CD14-positive monocyte (primary cell): ENCODE results near the gene ZYG11A. TPM values are rescaled to one million over a fixed set of nuclear protein-coding genes. Genes with fewer than 3 reads are reported as not detected.

Experiments used
- DNase-seq, 3 donors: peaks; one replicate each; pipeline ENCODE4 v3.0.0-alpha.2; 2011 to 2022
- H2AFZ ChIP-seq: 2 replicates; pipeline ENCODE4 v1.6.0; 2012; ENCODE audit warnings: mild to moderate bottlenecking, low read depth, low read length, inconsistent platforms; ENCODE audit not compliant: insufficient read depth, poor library complexity, severe bottlenecking
- H3K27ac ChIP-seq, 2 donors: 1 replicate in 1 of 2; 2 replicates in 1 of 2; pipeline ENCODE4 v1.5.1; 2012 to 2013; ENCODE audit warnings: low read length in 2 of 2, control low read depth in 1 of 2, inconsistent platforms in 1 of 2, low read depth in 1 of 2, mild to moderate bottlenecking in 1 of 2
- H3K27me3 ChIP-seq, 2 donors: one replicate each; pipeline versions ENCODE4 v1.6.0 to v1.6.1; 2011 to 2013; ENCODE audit warnings: low read length in 2 of 2; ENCODE audit not compliant: control insufficient read depth in 2 of 2, insufficient read depth in 2 of 2
- H3K36me3 ChIP-seq, 2 donors: replicated peaks in 1 of 2; 1 replicate in 1 of 2; 2 replicates in 1 of 2; pipeline versions ENCODE4 v1.5.1 to v1.6.1; 2012 to 2013; ENCODE audit warnings: low read length in 2 of 2, control low read depth in 1 of 2, inconsistent platforms in 1 of 2, mild to moderate bottlenecking in 1 of 2; ENCODE audit not compliant: insufficient read depth in 2 of 2, control insufficient read depth in 1 of 2
- H3K4me1 ChIP-seq, 2 donors: 1 replicate in 1 of 2; 2 replicates in 1 of 2; pipeline versions ENCODE4 v1.5.1 to v1.6.1; 2012 to 2013; ENCODE audit warnings: low read length in 2 of 2, control low read depth in 1 of 2, inconsistent platforms in 1 of 2, mild to moderate bottlenecking in 1 of 2, moderate library complexity in 1 of 2; ENCODE audit not compliant: insufficient read depth in 2 of 2, control insufficient read depth in 1 of 2
- H3K4me2 ChIP-seq: replicated peaks from 2 replicates; pipeline ENCODE3; 2012; ENCODE audit warnings: low read length, moderate library complexity, mild to moderate bottlenecking; ENCODE audit not compliant: poor library complexity, severe bottlenecking; ENCODE audit errors: extremely low read depth
- H3K4me3 ChIP-seq, 3 experiments: fragments of 200-600 bp in 1 of 3; sonication (generic) in 1 of 3; replicated peaks in 1 of 3; 1 replicate in 2 of 3; 2 replicates in 1 of 3; pipeline ENCODE4 v1.5.1; 2011 to 2013; ENCODE audit warnings: low read length in 3 of 3, mild to moderate bottlenecking in 3 of 3, control low read depth in 2 of 3, low read depth in 2 of 3, inconsistent platforms in 1 of 3, moderate library complexity in 1 of 3
- H3K79me2 ChIP-seq: 2 replicates; pipeline ENCODE4 v1.6.0; 2012; ENCODE audit warnings: mild to moderate bottlenecking, control low read depth, inconsistent platforms, low read length, moderate library complexity; ENCODE audit not compliant: insufficient read depth
- H3K9ac ChIP-seq: 2 replicates; pipeline ENCODE4 v1.6.0; 2017; ENCODE audit warnings: low read length, mild to moderate bottlenecking; ENCODE audit not compliant: insufficient read depth, poor library complexity, severe bottlenecking
- H3K9me3 ChIP-seq, 2 donors: replicated peaks in 1 of 2; 1 replicate in 1 of 2; 2 replicates in 1 of 2; pipeline versions ENCODE4 v1.5.1 to v1.6.1; 2012 to 2013; ENCODE audit warnings: low read length in 2 of 2, control low read depth in 1 of 2; ENCODE audit not compliant: control insufficient read depth in 1 of 2, insufficient read depth in 1 of 2
- H4K20me1 ChIP-seq: 2 replicates; pipeline ENCODE4 v1.6.0; 2012; ENCODE audit warnings: mild to moderate bottlenecking, low read length, control low read depth, moderate library complexity; ENCODE audit not compliant: insufficient read depth
- H3K27ac Mint-ChIP-seq, 7 donors: one replicate each; pipeline ENCODE4 v1.8.0; 2020; ENCODE audit warnings: mild to moderate bottlenecking in 7 of 7, mixed read lengths in 7 of 7, moderate library complexity in 6 of 7, inconsistent platforms in 2 of 7
- H3K27me3 Mint-ChIP-seq, 3 donors: one replicate each; pipeline ENCODE4 v1.8.0; 2021 to 2022; ENCODE audit warnings: low read depth in 3 of 3, mild to moderate bottlenecking in 3 of 3, mixed read lengths in 3 of 3, moderate library complexity in 3 of 3, inconsistent platforms in 1 of 3
- H3K36me3 Mint-ChIP-seq, 2 donors: one replicate each; pipeline ENCODE4 v1.8.0; 2020; ENCODE audit warnings: mixed read lengths in 2 of 2, inconsistent platforms in 1 of 2, mild to moderate bottlenecking in 1 of 2
- H3K4me1 Mint-ChIP-seq: one replicate; pipeline ENCODE4 v1.8.0; 2020; ENCODE audit warnings: mild to moderate bottlenecking, mixed read lengths
- H3K4me3 Mint-ChIP-seq, 2 donors: one replicate each; pipeline ENCODE4 v1.8.0; 2020; ENCODE audit warnings: mild to moderate bottlenecking in 2 of 2, mixed read lengths in 2 of 2, moderate library complexity in 1 of 2
- H3K9me3 Mint-ChIP-seq, 7 donors: one replicate each; pipeline ENCODE4 v1.8.0; 2020 to 2022; ENCODE audit warnings: mixed read lengths in 7 of 7, mild to moderate bottlenecking in 6 of 7, moderate library complexity in 6 of 7, inconsistent platforms in 2 of 7
- WGBS: methylation state at CpG from one replicate; pipeline ENCODE4 v1.1.5; 2013; ENCODE audit warnings: missing lambda C conversion rate; ENCODE audit not compliant: insufficient coverage; 5-methylcytosine and 5-hydroxymethylcytosine counted together
- intact Hi-C, 2 donors: fragments of 100-400 bp; cut with micrococcal nuclease; formaldehyde crosslinking; loops; one replicate each; pipeline versions ENCODE4 v1.15.0 to v1.15.1; 2023
- polyA plus RNA-seq, 3 donors: library from polyadenylated mRNA; depleted of rRNA in 1 of 3; unstranded in 2 of 3; stranded (reverse) in 1 of 3; fragments of 300-500 nt in 2 of 3; fragments of >200 nt in 1 of 3; fragmentation: Illumina TruSeq in 2 of 3; gene quantifications; 1 replicate in 2 of 3; 2 replicates in 1 of 3; pipeline ENCODE4 v1.2.3, GENCODE V29; 2012 to 2021
- TF ChIP-seq, protein P1 (sequence below): fragments of 200-600 bp; IDR thresholded peaks from one replicate; pipeline ENCODE4 v1.8.0; 2022; ENCODE audit warnings: antibody characterized with exemption, mild to moderate bottlenecking

Gene ZYG11A
- polyA plus RNA-seq, 3 donors = not detected

DNA sequence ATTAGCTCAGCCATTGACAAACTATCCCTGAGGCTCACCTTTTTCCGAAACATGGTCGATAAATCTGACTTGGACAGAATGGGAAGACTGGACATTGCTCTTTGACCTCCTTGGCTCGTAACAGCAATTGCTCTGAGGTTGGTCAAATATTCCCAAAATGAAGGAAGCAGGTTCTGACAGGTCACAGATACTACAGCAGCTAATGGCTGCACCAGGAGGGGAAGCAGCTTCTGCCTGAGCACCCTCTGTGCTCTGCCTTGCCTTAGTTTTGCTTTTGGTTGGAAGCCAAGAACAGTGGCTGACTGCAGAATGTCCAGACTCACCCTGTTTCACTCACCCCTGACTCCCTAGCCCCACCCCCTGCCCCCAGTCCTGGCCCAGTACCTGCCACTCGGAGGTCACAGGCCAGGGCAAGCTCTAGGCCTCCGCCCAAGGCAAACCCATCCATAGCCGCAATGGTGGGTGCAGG is 63.6 kb downstream of the ZYG11A start:
- Mint-ChIP-seq H3K27ac (no peak overlapping the region), H3K27me3 (peaks cover 0 to 2% (median 0%) of the 10 kb centered on the region in 3 donors), H3K4me3 (no peak overlapping the region), H3K4me1 (no peaks in the 10 kb centered on the region), H3K36me3 (peaks cover 0 to 2% of the 10 kb centered on the region in 2 donors), H3K9me3 (no peaks in the 10 kb centered on the region)
- intact Hi-C loops = no loop called here
- no peaks in the 10 kb centered on the region for H3K4me1 ChIP-seq
- H3K9me3 ChIP-seq = no peaks in the 10 kb centered on the region
- H3K9ac ChIP-seq = no peak overlapping the region
- no peaks in the 10 kb centered on the region for H3K36me3 ChIP-seq
- H3K79me2 ChIP-seq = no peaks in the 10 kb centered on the region
- H3K27ac ChIP-seq = no peak overlapping the region
- DNase-seq = no peak
- H3K4me3 ChIP-seq = no peak overlapping the region
- no peak overlapping the region for H2AFZ ChIP-seq
- TF ChIP-seq, protein P1, sequence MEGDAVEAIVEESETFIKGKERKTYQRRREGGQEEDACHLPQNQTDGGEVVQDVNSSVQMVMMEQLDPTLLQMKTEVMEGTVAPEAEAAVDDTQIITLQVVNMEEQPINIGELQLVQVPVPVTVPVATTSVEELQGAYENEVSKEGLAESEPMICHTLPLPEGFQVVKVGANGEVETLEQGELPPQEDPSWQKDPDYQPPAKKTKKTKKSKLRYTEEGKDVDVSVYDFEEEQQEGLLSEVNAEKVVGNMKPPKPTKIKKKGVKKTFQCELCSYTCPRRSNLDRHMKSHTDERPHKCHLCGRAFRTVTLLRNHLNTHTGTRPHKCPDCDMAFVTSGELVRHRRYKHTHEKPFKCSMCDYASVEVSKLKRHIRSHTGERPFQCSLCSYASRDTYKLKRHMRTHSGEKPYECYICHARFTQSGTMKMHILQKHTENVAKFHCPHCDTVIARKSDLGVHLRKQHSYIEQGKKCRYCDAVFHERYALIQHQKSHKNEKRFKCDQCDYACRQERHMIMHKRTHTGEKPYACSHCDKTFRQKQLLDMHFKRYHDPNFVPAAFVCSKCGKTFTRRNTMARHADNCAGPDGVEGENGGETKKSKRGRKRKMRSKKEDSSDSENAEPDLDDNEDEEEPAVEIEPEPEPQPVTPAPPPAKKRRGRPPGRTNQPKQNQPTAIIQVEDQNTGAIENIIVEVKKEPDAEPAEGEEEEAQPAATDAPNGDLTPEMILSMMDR = no peak
- H3K27me3 ChIP-seq = no peaks in the 10 kb centered on the region
- no peaks in the 10 kb centered on the region for H4K20me1 ChIP-seq
- no peak overlapping the region for H3K4me2 ChIP-seq
- 100% methylated on average over 5 of the region's 6 CpGs for WGBS

DNA sequence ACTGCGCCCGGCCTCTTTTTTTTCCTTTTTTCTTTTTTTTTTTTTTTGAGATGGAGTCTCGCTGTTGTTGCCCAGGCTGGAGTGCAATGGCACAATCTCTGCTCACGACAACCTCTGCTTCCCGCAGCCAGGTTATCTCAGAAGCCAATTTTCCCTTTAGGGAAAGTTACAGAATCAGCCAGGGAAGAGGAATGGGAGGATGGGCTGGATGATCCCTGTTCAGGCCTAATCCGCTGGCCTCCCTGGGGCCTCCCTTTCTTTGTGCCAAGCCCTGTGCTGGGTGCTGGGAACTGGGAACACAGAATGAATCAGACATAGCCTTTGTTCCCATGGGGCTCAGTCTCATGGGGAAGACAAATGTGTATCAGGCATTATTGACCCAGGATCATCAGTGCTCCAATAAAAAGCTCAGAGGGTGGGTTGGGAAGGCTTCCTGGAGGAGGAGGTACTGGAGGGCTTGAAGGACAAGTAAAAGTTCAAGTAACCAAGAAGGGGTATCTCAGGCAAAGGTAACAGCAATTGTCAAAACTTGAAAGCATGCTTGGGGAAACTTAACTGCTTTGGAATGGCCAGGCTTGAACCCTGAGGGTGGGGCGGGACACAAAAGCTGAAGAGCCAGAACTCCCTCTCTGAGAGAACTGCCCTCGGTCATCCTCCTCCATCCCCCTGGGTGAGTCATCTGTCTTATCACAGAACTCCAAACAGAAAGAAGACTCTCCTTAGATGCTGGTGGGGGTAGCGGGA is 64.7 kb downstream of the ZYG11A start:
- Histone ChIP-seq H3K9me3 (no peaks in the 10 kb centered on the region), H3K4me2 (no peak overlapping the region), H3K27ac (no peak overlapping the region), H3K27me3 (no peaks in the 10 kb centered on the region), H3K79me2 (no peaks in the 10 kb centered on the region), H2AFZ (no peak overlapping the region), H4K20me1 (no peaks in the 10 kb centered on the region), H3K9ac (no peak overlapping the region), H3K4me1 (no peaks in the 10 kb centered on the region), H3K36me3 (no peaks in the 10 kb centered on the region), H3K4me3 (no peak overlapping the region)
- H3K4me3 Mint-ChIP-seq = no peak overlapping the region
- no peaks in the 10 kb centered on the region for H3K4me1 Mint-ChIP-seq
- intact Hi-C loops = no loop called here
- H3K9me3 Mint-ChIP-seq = no peaks in the 10 kb centered on the region
- H3K36me3 Mint-ChIP-seq = peaks cover 0 to 2% of the 10 kb centered on the region in 2 donors
- no peak for DNase-seq
- TF ChIP-seq, protein P1 = no peak
- 100% methylated on average over 2 of the region's 9 CpGs for WGBS
- peak overlapping the region in 1 of 7 donors; percentile 13 for H3K27ac Mint-ChIP-seq
- H3K27me3 Mint-ChIP-seq = peaks cover 0 to 2% (median 0%) of the 10 kb centered on the region in 3 donors
